DND-41 (cell line): ENCODE results near the gene RASGRF1.

Experiments used
- ATAC-seq: fragments of 200-7000 bp; cut with Tn5 transposase; 3 replicates; pipeline ENCODE4 v1.9.1; 2021; ENCODE audit warnings: low read depth; ENCODE audit not compliant: insufficient read depth
- DNase-seq: peaks from one replicate; pipeline ENCODE4 v3.0.0-alpha.2; 2020
- H2AFZ ChIP-seq: 2 replicates; pipeline ENCODE4 v1.6.0; 2012; ENCODE audit warnings: low read depth, low read length
- H3K27ac ChIP-seq: 2 replicates; pipeline ENCODE4 v1.5.1; 2012; ENCODE audit warnings: low read length, inconsistent platforms
- H3K27me3 ChIP-seq: fragments of 200-600 bp; sonication (generic); 2 replicates; pipeline ENCODE4 v1.6.0; 2012; ENCODE audit warnings: low read length, mild to moderate bottlenecking, inconsistent platforms; ENCODE audit not compliant: insufficient read depth, poor library complexity
- H3K36me3 ChIP-seq: 2 replicates; pipeline ENCODE4 v1.5.1; 2012; ENCODE audit warnings: low read length, inconsistent platforms; ENCODE audit not compliant: insufficient read depth
- H3K4me1 ChIP-seq: 2 replicates; pipeline ENCODE4 v1.5.1; 2012; ENCODE audit warnings: mild to moderate bottlenecking, low read length; ENCODE audit not compliant: insufficient read depth
- H3K4me2 ChIP-seq: 2 replicates; pipeline ENCODE4 v1.6.0; 2012; ENCODE audit warnings: mild to moderate bottlenecking, moderate library complexity, low read length, inconsistent platforms; ENCODE audit not compliant: insufficient read depth
- H3K4me3 ChIP-seq, 2 experiments: fragments of 200-600 bp in 1 of 2; shearing (Covaris generic) in 1 of 2; 2 replicates each; pipeline ENCODE4 v1.5.1; 2012 to 2016; ENCODE audit warnings: inconsistent platforms in 2 of 2, low read length in 2 of 2, mild to moderate bottlenecking in 2 of 2, low read depth in 1 of 2, moderate library complexity in 1 of 2
- H3K79me2 ChIP-seq: 2 replicates; pipeline ENCODE4 v1.6.0; 2012; ENCODE audit warnings: low read length, inconsistent platforms; ENCODE audit not compliant: insufficient read depth
- H3K9ac ChIP-seq: 2 replicates; pipeline ENCODE4 v1.6.0; 2012; ENCODE audit warnings: low read depth, mild to moderate bottlenecking, inconsistent platforms, low read length, moderate library complexity
- H3K9me3 ChIP-seq: 2 replicates; pipeline ENCODE4 v1.5.1; 2012; ENCODE audit warnings: low read length, moderate library complexity, mild to moderate bottlenecking, inconsistent platforms; ENCODE audit not compliant: insufficient read depth, severe bottlenecking
- H4K20me1 ChIP-seq: 2 replicates; pipeline ENCODE4 v1.6.0; 2012; ENCODE audit warnings: low read length; ENCODE audit not compliant: insufficient read depth
- CTCF ChIP-seq: IDR thresholded peaks from 2 replicates; pipeline ENCODE4 v1.5.1; 2012; ENCODE audit warnings: borderline replicate concordance, low read length, moderate library complexity, mild to moderate bottlenecking; ENCODE audit not compliant: poor library complexity, severe bottlenecking; ENCODE audit errors: extremely low read depth
- EZH2 ChIP-seq: IDR thresholded peaks from 3 replicates; pipeline ENCODE4 v1.6.1; 2012; ENCODE audit warnings: borderline replicate concordance, low read depth, mild to moderate bottlenecking, moderate library complexity, low read length, inconsistent platforms; ENCODE audit not compliant: severe bottlenecking

Gene RASGRF1

GRCh38 chr15:79078003-79078402 lies 12.6 kb downstream of the RASGRF1 start:
- no peaks in the 10 kb centered on the region for H3K79me2 ChIP-seq
- no peaks in the 10 kb centered on the region for H3K36me3 ChIP-seq
- H3K4me3 ChIP-seq: no peak overlapping the region
- no peak overlapping the region for H2AFZ ChIP-seq
- H3K27me3 ChIP-seq: no peaks in the 10 kb centered on the region
- TF ChIP-seq EZH2: no peak
- TF ChIP-seq CTCF: no peak
- no peaks in the 10 kb centered on the region for H3K4me1 ChIP-seq
- ATAC-seq: no peak
- H3K4me2 ChIP-seq: no peak overlapping the region
- no peaks in the 10 kb centered on the region for H4K20me1 ChIP-seq
- H3K9ac ChIP-seq: no peak overlapping the region
- no peaks in the 10 kb centered on the region for H3K9me3 ChIP-seq
- no peak overlapping the region for H3K27ac ChIP-seq
- no peak for DNase-seq

- no peaks in the 10 kb centered on the region for H3K79me2 ChIP-seq
- no peaks in the 10 kb centered on the region for H3K36me3 ChIP-seq
- no peak overlapping the region for H3K4me3 ChIP-seq
- H3K27ac ChIP-seq: no peak overlapping the region
- no peaks in the 10 kb centered on the region for H3K4me1 ChIP-seq
- H4K20me1 ChIP-seq: no peaks in the 10 kb centered on the region
- no peak overlapping the region for H2AFZ ChIP-seq
- no peak for TF ChIP-seq CTCF
- TF ChIP-seq EZH2: no peak
- no peak overlapping the region for H3K4me2 ChIP-seq
- no peak for DNase-seq
- no peaks in the 10 kb centered on the region for H3K27me3 ChIP-seq
- no peak for ATAC-seq
- H3K9ac ChIP-seq: no peak overlapping the region
- H3K9me3 ChIP-seq: no peaks in the 10 kb centered on the region
Observed at GRCh38 chr15:79076661-79077060, 13.9 kb downstream of the RASGRF1 start.

DNA sequence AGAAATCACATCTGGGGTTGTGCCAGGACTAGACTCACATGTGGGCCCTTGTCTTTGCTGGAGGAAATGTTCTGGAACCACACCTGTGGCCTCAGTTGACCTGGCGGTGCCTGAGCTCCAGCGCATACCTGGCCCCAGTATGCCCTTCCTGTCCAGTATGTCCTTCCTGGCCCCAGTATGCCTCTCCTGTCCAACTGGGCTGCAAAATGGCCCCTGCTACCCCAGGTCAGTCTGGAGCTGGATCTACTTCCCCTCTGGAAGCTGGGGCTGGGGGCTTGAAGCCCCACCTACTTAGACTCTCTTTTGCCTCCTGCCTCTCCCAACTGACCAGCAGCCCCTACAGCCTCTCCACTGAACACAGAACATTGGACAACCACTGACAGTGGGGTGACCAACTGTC lies 15.3 kb downstream of the RASGRF1 start:
- no peaks in the 10 kb centered on the region for H3K9me3 ChIP-seq
- no peaks in the 10 kb centered on the region for H3K27me3 ChIP-seq
- H3K4me1 ChIP-seq: no peaks in the 10 kb centered on the region
- DNase-seq: no peak
- ATAC-seq: no peak
- no peak overlapping the region for H2AFZ ChIP-seq
- no peak overlapping the region for H3K4me2 ChIP-seq
- no peak overlapping the region for H3K9ac ChIP-seq
- H3K27ac ChIP-seq: no peak overlapping the region
- no peaks in the 10 kb centered on the region for H3K36me3 ChIP-seq
- no peaks in the 10 kb centered on the region for H3K79me2 ChIP-seq
- TF ChIP-seq EZH2 (no peak), CTCF (no peak)
- H3K4me3 ChIP-seq: no peak overlapping the region
- no peaks in the 10 kb centered on the region for H4K20me1 ChIP-seq

DNA sequence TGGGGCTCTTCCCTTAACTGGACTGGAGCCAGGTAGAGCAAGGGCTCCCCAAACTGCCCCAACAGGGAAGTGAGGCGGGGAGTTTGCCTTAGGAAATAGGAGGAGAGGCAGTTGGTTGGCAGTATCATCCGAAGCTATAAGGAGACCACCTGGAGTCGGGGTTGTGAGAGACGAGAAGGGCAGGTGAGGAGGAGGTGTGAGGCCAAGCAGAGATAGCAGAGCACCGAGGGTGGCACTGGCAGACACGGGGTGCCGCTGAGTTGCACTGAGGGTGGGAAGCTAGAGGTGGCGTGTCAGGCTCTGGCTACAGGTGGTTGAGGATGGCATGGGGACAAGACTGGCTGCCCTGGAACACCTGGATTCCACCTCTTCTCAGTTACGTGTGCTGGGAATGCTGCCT lies 17.2 kb downstream of the RASGRF1 start:
- Histone ChIP-seq H3K27ac (no peak overlapping the region), H3K4me2 (no peak overlapping the region), H3K4me3 (no peak overlapping the region), H3K9me3 (no peaks in the 10 kb centered on the region), H3K36me3 (no peaks in the 10 kb centered on the region), H3K27me3 (no peaks in the 10 kb centered on the region), H2AFZ (no peak overlapping the region), H3K79me2 (no peaks in the 10 kb centered on the region), H3K4me1 (no peaks in the 10 kb centered on the region), H4K20me1 (no peaks in the 10 kb centered on the region), H3K9ac (no peak overlapping the region)
- no peak for DNase-seq
- TF ChIP-seq EZH2 (no peak), CTCF (no peak)
- ATAC-seq: no peak
